Ovary (tissue), 9 donors: Measurements from ENCODE around the gene EXOC2. TPM values are rescaled to one million over a fixed set of nuclear protein-coding genes. Genes with fewer than 3 reads are reported as not detected.

Experiments used
- DNase-seq, 5 donors: peaks; one replicate each; pipeline ENCODE4 v3.0.0-alpha.2; 2019 to 2020
- H3K27ac ChIP-seq, 2 donors: fragments of 200-600 bp; one replicate each; pipeline versions ENCODE4 v1.5.1 to v1.8.0; 2019 to 2022
- H3K27me3 ChIP-seq: fragments of 200-600 bp; one replicate; pipeline ENCODE4 v1.8.0; 2022
- H3K36me3 ChIP-seq: fragments of 200-600 bp; sonication (generic); one replicate; pipeline ENCODE4 v1.5.1; 2019
- H3K4me1 ChIP-seq: one replicate; pipeline ENCODE4 v1.8.1; 2013; ENCODE audit warnings: mild to moderate bottlenecking, moderate library complexity; ENCODE audit not compliant: insufficient read depth
- H3K4me3 ChIP-seq: fragments of 200-600 bp; sonication (generic); one replicate; pipeline ENCODE4 v1.5.1; 2017
- H3K9me3 ChIP-seq, 2 donors: fragments of 200-600 bp in 1 of 2; sonication (generic) in 1 of 2; one replicate each; pipeline versions ENCODE4 v1.5.1 to v1.8.1; 2013 to 2019; ENCODE audit warnings: mild to moderate bottlenecking in 1 of 2, moderate library complexity in 1 of 2
- EP300 ChIP-seq: sonication (generic); formaldehyde crosslinking; IDR thresholded peaks from one replicate; pipeline ENCODE4 v1.6.1; 2017; ENCODE audit warnings: antibody characterized with exemption
- POLR2A ChIP-seq: fragments of 450-650 bp; IDR thresholded peaks from one replicate; pipeline ENCODE4 v1.6.1; 2017; ENCODE audit warnings: antibody characterized with exemption, mild to moderate bottlenecking, moderate library complexity
- WGBS, 3 donors: extraction: QIAGEN DNeasy Blood & Tissue Kit in 1 of 3; methylation state at CpG; one replicate each; pipeline versions ENCODE4 v1.1.5 to v1.1.7; 2013 to 2017; 5-methylcytosine and 5-hydroxymethylcytosine counted together
- intact Hi-C, 4 donors: fragments of 100-400 bp; cut with DNase I; formaldehyde crosslinking; loops; one replicate each; pipeline versions ENCODE4 v1.11.0 to v1.15.1; 2022 to 2023
- polyA plus RNA-seq, 2 donors: library from polyadenylated mRNA; stranded (reverse); fragments of 200-250 nt in 1 of 2; fragments of 350-450 nt in 1 of 2; fragmentation: Illumina TruSeq in 1 of 2; extraction: RNeasy Lipid Tissue Mini Kit (QIAGEN cat#74804) in 1 of 2; gene quantifications; one replicate each; pipeline ENCODE4 v1.2.3, GENCODE V29; 2013 to 2014
- total RNA-seq, 7 donors: library from RNA; depleted of rRNA in 2 of 7; stranded (reverse); fragments of >200 nt in 2 of 7; fragmentation: NEBNext Ultra II Directional in 3 of 7; extraction: Animal tissue kit (Norgen Biotek cat#: 25700) in 3 of 7; gene quantifications; one replicate each; pipeline versions ENCODE4 v1.1.0 to v1.2.4, GENCODE V29; 2016 to 2023
- TF ChIP-seq, protein P1 (sequence below), 3 donors: fragments of 450-650 bp in 2 of 3; fragments of 200-600 bp in 1 of 3; IDR thresholded peaks; one replicate each; pipeline versions ENCODE4 v1.5.1 to v1.8.0; 2016 to 2022; ENCODE audit warnings: antibody characterized with exemption in 3 of 3, mild to moderate bottlenecking in 1 of 3
- donor health status: DM: no; HTN: no; CAD: no; lungs with moderate emphysema.
- donor health status: DM: no; HTN: no; CAD: no.
- donor health status: Bipolar disorder and iron deficiency.
- donor health status: DM: yes; HTN: yes; CAD: no.
- donor health status: DM: no; HTN: no; CAD: no.
- donor health status: DM: yes; HTN: yes; CAD: no.

EXOC2 gene
- total and polyA plus RNA-seq, 9 donors, result 7.5 to 17.3 (median 14.2) TPM

DNA sequence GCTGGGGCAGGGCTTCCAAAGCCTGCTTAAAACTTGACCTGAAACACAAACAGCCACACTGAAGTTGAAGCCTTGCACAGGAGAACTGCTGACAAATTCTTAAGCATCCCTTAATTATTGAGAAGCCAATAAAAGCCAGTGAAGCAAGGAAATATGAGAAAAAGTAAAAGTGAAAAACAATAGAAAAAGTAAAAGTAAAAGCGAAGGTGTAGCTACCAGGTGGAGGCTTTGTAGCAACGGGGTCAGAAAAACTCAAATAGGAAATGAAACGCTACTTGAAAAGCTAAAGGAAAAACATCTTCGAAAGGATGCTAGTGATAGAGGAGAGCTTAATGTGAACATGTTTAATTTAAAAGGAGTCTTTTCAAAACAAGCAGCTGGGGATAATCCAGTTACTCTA, 203.9 kb downstream of the EXOC2 start:
- Histone ChIP-seq H3K27ac (no peak overlapping the region), H3K9me3 (peaks cover 0 to 8% of the 10 kb centered on the region in 2 donors), H3K27me3 (no peaks in the 10 kb centered on the region), H3K4me1 (no peaks in the 10 kb centered on the region), H3K4me3 (no peak overlapping the region), H3K36me3 (no peaks in the 10 kb centered on the region)
- TF ChIP-seq EP300 (no peak), POLR2A (no peak)
- TF ChIP-seq, protein P1, sequence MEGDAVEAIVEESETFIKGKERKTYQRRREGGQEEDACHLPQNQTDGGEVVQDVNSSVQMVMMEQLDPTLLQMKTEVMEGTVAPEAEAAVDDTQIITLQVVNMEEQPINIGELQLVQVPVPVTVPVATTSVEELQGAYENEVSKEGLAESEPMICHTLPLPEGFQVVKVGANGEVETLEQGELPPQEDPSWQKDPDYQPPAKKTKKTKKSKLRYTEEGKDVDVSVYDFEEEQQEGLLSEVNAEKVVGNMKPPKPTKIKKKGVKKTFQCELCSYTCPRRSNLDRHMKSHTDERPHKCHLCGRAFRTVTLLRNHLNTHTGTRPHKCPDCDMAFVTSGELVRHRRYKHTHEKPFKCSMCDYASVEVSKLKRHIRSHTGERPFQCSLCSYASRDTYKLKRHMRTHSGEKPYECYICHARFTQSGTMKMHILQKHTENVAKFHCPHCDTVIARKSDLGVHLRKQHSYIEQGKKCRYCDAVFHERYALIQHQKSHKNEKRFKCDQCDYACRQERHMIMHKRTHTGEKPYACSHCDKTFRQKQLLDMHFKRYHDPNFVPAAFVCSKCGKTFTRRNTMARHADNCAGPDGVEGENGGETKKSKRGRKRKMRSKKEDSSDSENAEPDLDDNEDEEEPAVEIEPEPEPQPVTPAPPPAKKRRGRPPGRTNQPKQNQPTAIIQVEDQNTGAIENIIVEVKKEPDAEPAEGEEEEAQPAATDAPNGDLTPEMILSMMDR (IDR thresholded peaks at IDR 0.05), result no peak
- no peak for DNase-seq
- 62 to 81% (median 64%) methylated on average over 4 of the region's 4 CpGs for WGBS, 3 donors
- intact Hi-C loops, result no loop called here

DNA sequence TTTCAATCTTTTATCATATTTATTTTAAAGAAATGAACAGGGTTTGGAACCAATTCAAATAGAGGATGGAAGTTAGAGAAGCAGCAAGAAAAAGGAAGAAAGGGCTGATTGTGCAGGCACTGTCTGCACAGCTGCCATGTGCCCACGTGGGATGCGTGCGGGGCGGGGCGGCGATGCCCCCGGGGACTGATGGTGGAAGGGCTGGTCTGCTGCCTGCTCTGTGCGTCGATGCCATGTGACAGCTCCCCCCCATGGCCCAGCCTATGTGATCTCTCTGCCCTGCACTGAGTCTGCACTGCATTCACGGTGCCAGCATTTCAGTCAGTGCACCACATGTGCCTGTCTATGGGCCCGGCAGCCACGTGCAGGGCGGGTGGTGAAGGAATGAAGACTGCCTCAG, 205.0 kb downstream of the EXOC2 start:
- no peaks in the 10 kb centered on the region for H3K36me3 ChIP-seq
- intact Hi-C loops, result no loop called here
- no peaks in the 10 kb centered on the region for H3K4me1 ChIP-seq
- H3K27ac ChIP-seq, result no peak overlapping the region
- no peaks in the 10 kb centered on the region for H3K27me3 ChIP-seq
- TF ChIP-seq POLR2A (no peak), EP300 (no peak)
- TF ChIP-seq, protein P1 (IDR thresholded peaks at IDR 0.05), result no peak
- H3K4me3 ChIP-seq, result no peak overlapping the region
- 95 to 96% (median 95%) methylated on average over 13 of the region's 13 CpGs for WGBS, 3 donors
- DNase-seq, result no peak
- H3K9me3 ChIP-seq, result peaks cover 0 to 8% of the 10 kb centered on the region in 2 donors

DNA sequence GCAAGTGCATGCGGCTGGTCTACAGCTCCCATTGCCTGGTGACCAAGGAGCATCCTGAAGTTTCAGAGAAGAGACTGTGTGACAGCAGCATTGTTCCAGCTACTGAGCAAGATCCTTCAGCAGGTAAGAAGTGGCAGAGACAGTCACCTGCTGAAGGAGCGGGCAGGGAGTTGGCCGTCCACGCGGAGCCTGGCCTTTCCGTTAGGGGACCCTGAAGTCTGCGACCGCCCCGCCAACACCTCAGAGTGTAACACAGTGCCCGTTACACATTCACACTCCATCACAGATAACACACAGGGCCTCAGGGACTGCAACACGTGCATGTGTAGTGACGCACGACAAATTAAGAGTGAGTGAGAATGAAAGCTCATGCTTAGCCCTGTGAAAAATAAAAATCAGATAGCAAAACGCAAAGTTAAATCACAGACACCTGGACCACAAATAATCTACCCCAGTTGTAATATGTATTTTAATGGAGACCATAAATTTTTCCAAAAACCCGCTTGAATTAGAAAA, 207.2 kb downstream of the EXOC2 start:
- no peak for TF ChIP-seq POLR2A
- TF ChIP-seq, protein P1 (IDR thresholded peaks at IDR 0.05), result no peak
- no peak for TF ChIP-seq EP300
- WGBS, 3 donors, result 94 to 98% (median 96%) methylated on average over 15 of the region's 15 CpGs
- intact Hi-C loops, result no loop called here
- no peaks in the 10 kb centered on the region for H3K4me1 ChIP-seq
- no peaks in the 10 kb centered on the region for H3K36me3 ChIP-seq
- DNase-seq, result no peak
- H3K27me3 ChIP-seq, result no peaks in the 10 kb centered on the region
- no peak overlapping the region for H3K4me3 ChIP-seq
- no peak overlapping the region for H3K27ac ChIP-seq
- H3K9me3 ChIP-seq, result peaks cover 0 to 8% of the 10 kb centered on the region in 2 donors

DNA sequence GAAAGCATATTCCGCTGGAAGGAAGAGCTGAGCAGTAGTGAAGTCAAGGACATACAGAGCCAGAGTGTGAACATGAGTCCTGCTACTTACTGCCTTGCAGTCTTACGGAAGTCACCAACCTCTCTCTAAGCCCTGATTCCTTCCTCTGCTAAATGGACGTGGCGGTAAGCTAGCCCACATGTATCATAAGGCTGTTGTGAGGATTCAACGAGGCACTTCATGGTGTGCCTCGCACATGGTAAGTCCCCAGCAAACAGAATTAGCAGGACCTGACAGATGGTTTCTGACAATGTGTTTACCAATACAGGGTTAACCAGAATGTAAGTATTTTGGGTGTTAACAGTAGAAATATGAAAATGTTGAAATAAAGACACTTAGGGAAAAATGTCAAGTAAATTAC, 208.2 kb downstream of the EXOC2 start:
- intact Hi-C loops, result no loop called here
- no peak for DNase-seq
- TF ChIP-seq, protein P1 (IDR thresholded peaks at IDR 0.05), result no peak
- TF ChIP-seq POLR2A, result no peak
- TF ChIP-seq EP300, result no peak
- H3K27me3 ChIP-seq, result no peaks in the 10 kb centered on the region
- no peaks in the 10 kb centered on the region for H3K4me1 ChIP-seq
- no peak overlapping the region for H3K27ac ChIP-seq
- no peaks in the 10 kb centered on the region for H3K36me3 ChIP-seq
- WGBS, 3 donors, result 95 to 96% (median 96%) methylated on average over 6 of the region's 6 CpGs
- H3K9me3 ChIP-seq, result peaks cover 0 to 8% of the 10 kb centered on the region in 2 donors
- H3K4me3 ChIP-seq, result no peak overlapping the region
